ENCODE data around the gene NADSYN1. TPM values are rescaled to one million over a fixed set of nuclear protein-coding genes. Genes with fewer than 3 reads are reported as not detected.

Gene NADSYN1
- total RNA-seq, 1 experiment from 2014 or later: 58.2 TPM

DNA sequence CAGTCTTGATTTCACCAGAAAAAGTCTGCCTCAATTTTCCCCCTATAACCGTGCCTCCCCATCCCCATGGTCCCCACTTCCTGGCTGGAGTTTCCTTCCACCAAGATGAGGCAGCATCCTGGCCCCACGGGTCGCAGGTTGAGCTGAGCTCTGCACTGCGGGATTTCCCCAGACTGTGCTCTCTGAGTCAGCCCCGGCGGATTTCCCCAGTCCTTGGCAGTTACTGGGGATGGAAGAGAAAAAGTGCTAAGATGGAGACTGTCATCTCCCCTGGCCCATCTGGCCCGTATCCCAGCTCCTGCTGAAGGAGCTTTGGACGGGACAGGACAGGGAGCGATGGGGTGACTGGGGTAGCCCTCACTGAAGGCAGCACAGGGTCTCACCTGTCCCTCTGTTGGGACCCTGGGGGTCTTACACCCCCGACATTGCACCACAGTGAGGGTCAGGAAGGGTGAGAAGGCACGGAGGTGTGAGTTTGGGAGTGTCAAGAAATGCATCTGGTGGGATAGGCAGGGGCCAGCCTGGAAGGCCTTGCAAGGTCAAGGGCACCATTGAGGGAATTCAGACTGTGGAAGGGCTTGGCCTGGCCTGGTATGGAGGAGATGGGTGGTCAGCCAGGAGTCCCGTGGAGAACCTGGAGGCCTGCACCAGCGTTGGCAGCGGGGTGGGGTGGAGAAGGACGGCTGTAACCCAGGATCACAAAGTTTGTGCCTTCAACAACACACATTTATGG lies 36.5 kb downstream of the NADSYN1 start:
- DNase-seq (ENCODE audit: low read depth, low spot score) (no peak), ATAC-seq (no peak)
- Histone ChIP-seq H4K20me1 (ENCODE audit: insufficient read depth) (no peaks in the 10 kb centered on the region), H2AFZ (ENCODE audit: low read depth, low read length, poor library complexity, severe bottlenecking) (no peak overlapping the region), H3K79me2 (ENCODE audit: insufficient read depth, low read length) (no peaks in the 10 kb centered on the region), H3K4me1 (ENCODE audit: control insufficient read depth in 1 of 2, insufficient read depth in 2 of 2, low read length in 2 of 2) (peaks cover 0 to 5% of the 10 kb centered on the region in 2 experiments; a peak in 1 of 4 replicates), H3K4me2 (ENCODE audit: low read length) (no peak overlapping the region), H3K9me3 (ENCODE audit: control insufficient read depth in 1 of 2, insufficient read depth in 1 of 2, low read depth in 1 of 2, low read length in 2 of 2) (no peaks in the 10 kb centered on the region), H3K27me3 (ENCODE audit: insufficient read depth, low read length) (no peaks in the 10 kb centered on the region), H3K9me2 (ENCODE audit: insufficient read depth) (no peaks in the 10 kb centered on the region), H3K36me3 (ENCODE audit: control insufficient read depth in 1 of 2, insufficient read depth in 2 of 2, low read length in 2 of 2) (peaks cover 0 to 7% of the 10 kb centered on the region in 2 experiments; a peak in 2 of 4 replicates), H3K9ac (ENCODE audit: low read length) (no peak overlapping the region), H3K27ac (ENCODE audit: low read depth, low read length) (no peak overlapping the region), H3K4me3 (replicated peaks in 1 of 2; ENCODE audit: low read depth in 1 of 2, low read length in 2 of 2) (no peak overlapping the region)
- intact Hi-C loops (cut with micrococcal nuclease): no loop called here
- RAD21 ChIA-PET (ENCODE audit: low non-redundant PET in 1 of 2, low total read pairs in 2 of 2, uncharacterized antibody in 2 of 2, unreplicated experiment in 2 of 2): no interaction called here
- CTCF ChIA-PET: no interaction called here
- TF ChIP-seq POLR2AphosphoS5 (IDR thresholded peaks at IDR 0.05; ENCODE audit: low read depth, low read length) (no peak), CEBPB (IDR thresholded peaks at IDR 0.05; ENCODE audit: low read depth) (no peak), SIN3A (IDR thresholded peaks at IDR 0.05; ENCODE audit: low read depth) (no peak), RAD21 (IDR thresholded peaks at IDR 0.05; ENCODE audit: low read depth) (no peak), EGR1 (IDR thresholded peaks at IDR 0.05; ENCODE audit: low read depth) (no peak), SP1 (IDR thresholded peaks at IDR 0.05; ENCODE audit: low read depth) (no peak), YY1 (IDR thresholded peaks at IDR 0.05; ENCODE audit: extremely low read depth, insufficient replicate concordance, low read depth, low read length) (no peak)
- TF ChIP-seq, protein P1, sequence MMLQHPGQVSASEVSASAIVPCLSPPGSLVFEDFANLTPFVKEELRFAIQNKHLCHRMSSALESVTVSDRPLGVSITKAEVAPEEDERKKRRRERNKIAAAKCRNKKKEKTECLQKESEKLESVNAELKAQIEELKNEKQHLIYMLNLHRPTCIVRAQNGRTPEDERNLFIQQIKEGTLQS (IDR thresholded peaks at IDR 0.05): no peak
- TF ChIP-seq, protein P2, sequence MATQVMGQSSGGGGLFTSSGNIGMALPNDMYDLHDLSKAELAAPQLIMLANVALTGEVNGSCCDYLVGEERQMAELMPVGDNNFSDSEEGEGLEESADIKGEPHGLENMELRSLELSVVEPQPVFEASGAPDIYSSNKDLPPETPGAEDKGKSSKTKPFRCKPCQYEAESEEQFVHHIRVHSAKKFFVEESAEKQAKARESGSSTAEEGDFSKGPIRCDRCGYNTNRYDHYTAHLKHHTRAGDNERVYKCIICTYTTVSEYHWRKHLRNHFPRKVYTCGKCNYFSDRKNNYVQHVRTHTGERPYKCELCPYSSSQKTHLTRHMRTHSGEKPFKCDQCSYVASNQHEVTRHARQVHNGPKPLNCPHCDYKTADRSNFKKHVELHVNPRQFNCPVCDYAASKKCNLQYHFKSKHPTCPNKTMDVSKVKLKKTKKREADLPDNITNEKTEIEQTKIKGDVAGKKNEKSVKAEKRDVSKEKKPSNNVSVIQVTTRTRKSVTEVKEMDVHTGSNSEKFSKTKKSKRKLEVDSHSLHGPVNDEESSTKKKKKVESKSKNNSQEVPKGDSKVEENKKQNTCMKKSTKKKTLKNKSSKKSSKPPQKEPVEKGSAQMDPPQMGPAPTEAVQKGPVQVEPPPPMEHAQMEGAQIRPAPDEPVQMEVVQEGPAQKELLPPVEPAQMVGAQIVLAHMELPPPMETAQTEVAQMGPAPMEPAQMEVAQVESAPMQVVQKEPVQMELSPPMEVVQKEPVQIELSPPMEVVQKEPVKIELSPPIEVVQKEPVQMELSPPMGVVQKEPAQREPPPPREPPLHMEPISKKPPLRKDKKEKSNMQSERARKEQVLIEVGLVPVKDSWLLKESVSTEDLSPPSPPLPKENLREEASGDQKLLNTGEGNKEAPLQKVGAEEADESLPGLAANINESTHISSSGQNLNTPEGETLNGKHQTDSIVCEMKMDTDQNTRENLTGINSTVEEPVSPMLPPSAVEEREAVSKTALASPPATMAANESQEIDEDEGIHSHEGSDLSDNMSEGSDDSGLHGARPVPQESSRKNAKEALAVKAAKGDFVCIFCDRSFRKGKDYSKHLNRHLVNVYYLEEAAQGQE (IDR thresholded peaks at IDR 0.05; ENCODE audit: low read depth): no peak
- BruUV-seq (replicated peaks): no TSS peak
- POLR2A ChIA-PET: no interaction called here

Measured in HCT116 (cell line).